Vagina (tissue), 2 donors: Measurements from ENCODE around the gene MAMLD1. TPM values are rescaled to one million over a fixed set of nuclear protein-coding genes. Genes with fewer than 3 reads are reported as not detected.

ENCODE experiments used
- DNase-seq, 2 donors: peaks; one replicate each; pipeline ENCODE4 v3.0.0-alpha.2; 2017; ENCODE audit errors: extremely low spot score in 2 of 2
- H3K27ac ChIP-seq: fragments of 200-600 bp; sonication (generic); one replicate; pipeline ENCODE4 v1.5.1; 2019
- H3K27me3 ChIP-seq: fragments of 200-600 bp; sonication (generic); one replicate; pipeline ENCODE4 v1.5.1; 2019
- H3K36me3 ChIP-seq, 2 donors: fragments of 200-600 bp; sonication (generic); one replicate each; pipeline ENCODE4 v1.5.1; 2017 to 2019
- H3K4me1 ChIP-seq: fragments of 200-600 bp; sonication (generic); one replicate; pipeline ENCODE4 v1.5.1; 2019
- H3K4me3 ChIP-seq, 2 donors: fragments of 200-600 bp; sonication (generic); 1 replicate in 1 of 2; 2 replicates in 1 of 2; pipeline ENCODE4 v1.5.1; 2016 to 2019
- H3K9me3 ChIP-seq: fragments of 200-600 bp; sonication (generic); one replicate; pipeline ENCODE4 v1.5.1; 2019
- POLR2A ChIP-seq, 2 donors: fragments of 450-650 bp; IDR thresholded peaks; one replicate each; pipeline ENCODE4 v1.6.1; 2017; ENCODE audit warnings: antibody characterized with exemption in 2 of 2, mild to moderate bottlenecking in 2 of 2, moderate library complexity in 2 of 2
- POLR2AphosphoS5 ChIP-seq, 2 donors: sonication (generic); formaldehyde crosslinking; IDR thresholded peaks; one replicate each; pipeline ENCODE4 v1.9.0; 2017; ENCODE audit warnings: antibody characterized with exemption in 2 of 2, mild to moderate bottlenecking in 2 of 2, low read depth in 1 of 2; ENCODE audit not compliant: insufficient read depth in 1 of 2
- intact Hi-C: fragments of 100-400 bp; cut with DNase I; formaldehyde crosslinking; loops from one replicate; pipeline ENCODE4 v1.15.1; 2023
- total RNA-seq: library from RNA; depleted of rRNA; stranded (reverse); fragments of >200 nt; gene quantifications from one replicate; pipeline ENCODE4 v1.2.3, GENCODE V29; 2016
- TF ChIP-seq, protein P1 (sequence below), 3 experiments: fragments of 450-650 bp in 2 of 3; fragments of 200-600 bp in 1 of 3; sonication (generic) in 1 of 3; IDR thresholded peaks; one replicate each; pipeline ENCODE4 v1.5.1; 2017 to 2019; ENCODE audit warnings: antibody characterized with exemption in 3 of 3, mild to moderate bottlenecking in 2 of 3, moderate library complexity in 2 of 3

MAMLD1 gene
- total RNA-seq, 1 donor from 2014 or later = 3.2 TPM

GRCh38 chrX:150352114-150352513 is 11.0 kb upstream of the MAMLD1 start:
- TF ChIP-seq POLR2A (IDR thresholded peaks at IDR 0.05) (no peak), POLR2AphosphoS5 (IDR thresholded peaks at IDR 0.05; ENCODE audit: insufficient read depth in 1 of 2, low read depth in 1 of 2) (no peak)
- TF ChIP-seq, protein P1, sequence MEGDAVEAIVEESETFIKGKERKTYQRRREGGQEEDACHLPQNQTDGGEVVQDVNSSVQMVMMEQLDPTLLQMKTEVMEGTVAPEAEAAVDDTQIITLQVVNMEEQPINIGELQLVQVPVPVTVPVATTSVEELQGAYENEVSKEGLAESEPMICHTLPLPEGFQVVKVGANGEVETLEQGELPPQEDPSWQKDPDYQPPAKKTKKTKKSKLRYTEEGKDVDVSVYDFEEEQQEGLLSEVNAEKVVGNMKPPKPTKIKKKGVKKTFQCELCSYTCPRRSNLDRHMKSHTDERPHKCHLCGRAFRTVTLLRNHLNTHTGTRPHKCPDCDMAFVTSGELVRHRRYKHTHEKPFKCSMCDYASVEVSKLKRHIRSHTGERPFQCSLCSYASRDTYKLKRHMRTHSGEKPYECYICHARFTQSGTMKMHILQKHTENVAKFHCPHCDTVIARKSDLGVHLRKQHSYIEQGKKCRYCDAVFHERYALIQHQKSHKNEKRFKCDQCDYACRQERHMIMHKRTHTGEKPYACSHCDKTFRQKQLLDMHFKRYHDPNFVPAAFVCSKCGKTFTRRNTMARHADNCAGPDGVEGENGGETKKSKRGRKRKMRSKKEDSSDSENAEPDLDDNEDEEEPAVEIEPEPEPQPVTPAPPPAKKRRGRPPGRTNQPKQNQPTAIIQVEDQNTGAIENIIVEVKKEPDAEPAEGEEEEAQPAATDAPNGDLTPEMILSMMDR (IDR thresholded peaks at IDR 0.05) = no peak
- intact Hi-C loops = no loop called here

DNA sequence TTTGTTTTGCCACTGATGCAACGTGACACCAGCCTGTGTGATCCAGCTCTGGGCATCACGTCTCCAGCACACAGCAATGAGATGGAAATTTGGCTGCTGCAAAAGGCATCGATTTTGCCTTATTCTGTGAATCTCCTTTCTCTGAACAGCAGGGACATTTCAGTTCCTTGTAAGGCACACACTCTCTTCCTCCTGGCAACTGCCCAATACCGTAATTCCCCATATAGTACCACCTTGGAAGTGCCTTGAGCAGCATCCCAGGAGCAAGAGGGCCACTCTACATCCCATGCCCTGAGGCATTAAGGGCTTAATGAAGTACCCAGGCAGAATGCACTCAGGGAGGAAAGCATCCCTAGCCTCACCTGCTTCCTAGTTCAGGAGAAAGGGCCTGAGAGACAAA is 10.5 kb upstream of the MAMLD1 start:
- no peaks in the 10 kb centered on the region for H3K9me3 ChIP-seq
- intact Hi-C loops = no loop called here
- H3K4me3 ChIP-seq = no peak overlapping the region
- no peaks in the 10 kb centered on the region for H3K27me3 ChIP-seq
- no peaks in the 10 kb centered on the region for H3K4me1 ChIP-seq
- no peak for DNase-seq
- no peak overlapping the region for H3K27ac ChIP-seq
- H3K36me3 ChIP-seq = no peaks in the 10 kb centered on the region
- TF ChIP-seq, protein P1 (IDR thresholded peaks at IDR 0.05) = no peak
- TF ChIP-seq POLR2AphosphoS5 (IDR thresholded peaks at IDR 0.05; ENCODE audit: insufficient read depth in 1 of 2, low read depth in 1 of 2) (no peak), POLR2A (IDR thresholded peaks at IDR 0.05) (no peak)

More at GRCh38 chrX:150352114-150352513, 11.0 kb upstream of the MAMLD1 start:
- Histone ChIP-seq H3K36me3 (no peaks in the 10 kb centered on the region), H3K9me3 (no peaks in the 10 kb centered on the region), H3K4me3 (no peak overlapping the region), H3K27me3 (no peaks in the 10 kb centered on the region), H3K4me1 (no peaks in the 10 kb centered on the region), H3K27ac (no peak overlapping the region)
- no peak for DNase-seq

DNA sequence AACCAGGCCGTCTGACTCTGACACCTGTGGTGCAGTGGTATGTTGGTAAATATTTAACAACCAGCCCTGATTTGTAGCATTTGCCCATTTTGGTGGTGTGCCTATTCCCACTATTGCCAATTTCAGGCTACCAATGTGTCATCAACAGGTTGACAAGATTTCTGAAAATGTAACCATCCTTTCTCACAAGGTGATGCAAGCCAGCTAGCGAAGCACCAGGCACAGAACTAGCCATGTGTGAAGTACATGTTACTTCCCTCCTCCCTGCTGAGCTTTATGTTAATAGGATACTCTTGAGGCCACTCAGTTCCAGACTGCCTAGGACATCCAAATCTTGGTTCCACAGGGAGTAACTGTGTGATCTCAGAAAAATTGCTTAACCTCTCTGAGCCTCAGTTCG is 7.2 kb upstream of the MAMLD1 start:
- no peaks in the 10 kb centered on the region for H3K36me3 ChIP-seq
- no peak overlapping the region for H3K4me3 ChIP-seq
- TF ChIP-seq, protein P1 (IDR thresholded peaks at IDR 0.05) = no peak
- TF ChIP-seq POLR2AphosphoS5 (IDR thresholded peaks at IDR 0.05; ENCODE audit: insufficient read depth in 1 of 2, low read depth in 1 of 2) (no peak), POLR2A (IDR thresholded peaks at IDR 0.05) (no peak)
- H3K9me3 ChIP-seq = no peaks in the 10 kb centered on the region
- H3K27ac ChIP-seq = no peak overlapping the region
- no peaks in the 10 kb centered on the region for H3K4me1 ChIP-seq
- no peaks in the 10 kb centered on the region for H3K27me3 ChIP-seq
- DNase-seq = no peak
- intact Hi-C loops = no loop called here

- Histone ChIP-seq H3K36me3 (no peaks in the 10 kb centered on the region), H3K9me3 (no peaks in the 10 kb centered on the region), H3K4me3 (no peak overlapping the region), H3K27ac (no peak overlapping the region), H3K4me1 (peaks cover 11% of the 10 kb centered on the region), H3K27me3 (no peaks in the 10 kb centered on the region)
- TF ChIP-seq, protein P1 (IDR thresholded peaks at IDR 0.05) = no peak
- TF ChIP-seq POLR2AphosphoS5 (IDR thresholded peaks at IDR 0.05; ENCODE audit: insufficient read depth in 1 of 2, low read depth in 1 of 2) (no peak), POLR2A (IDR thresholded peaks at IDR 0.05) (no peak)
- intact Hi-C loops = no loop called here
- DNase-seq = no peak
Measured at GRCh38 chrX:150357790-150358189, 5.3 kb upstream of the MAMLD1 start.

- no peaks in the 10 kb centered on the region for H3K36me3 ChIP-seq
- TF ChIP-seq POLR2A (IDR thresholded peaks at IDR 0.05) = no peak
- TF ChIP-seq POLR2AphosphoS5 (IDR thresholded peaks at IDR 0.05; ENCODE audit: insufficient read depth in 1 of 2, low read depth in 1 of 2) = no peak
- TF ChIP-seq, protein P1 (IDR thresholded peaks at IDR 0.05) = no peak
- H3K27ac ChIP-seq = no peak overlapping the region
- no peaks in the 10 kb centered on the region for H3K9me3 ChIP-seq
- no peaks in the 10 kb centered on the region for H3K27me3 ChIP-seq
- no peak overlapping the region for H3K4me3 ChIP-seq
- intact Hi-C loops = no loop called here
- DNase-seq = no peak
- H3K4me1 ChIP-seq = peaks cover 11% of the 10 kb centered on the region
Measured at GRCh38 chrX:150358651-150359050, 4.5 kb upstream of the MAMLD1 start.
